Measurements from ENCODE around the gene SLC12A2.

SLC12A2 gene

GRCh38 chr5:128132499-128132898 is 48.9 kb downstream of the SLC12A2 start:
- Histone ChIP-seq H3K9ac (ENCODE audit: low read length) (no peak overlapping the region), H3K9me3 (ENCODE audit: low read length) (no peaks in the 10 kb centered on the region), H3K27me3 (ENCODE audit: control insufficient read depth in 1 of 2, insufficient read depth in 2 of 2, low read length in 2 of 2) (no peaks in the 10 kb centered on the region), H3K27ac (ENCODE audit: low read depth, low read length) (no peak overlapping the region), H3K36me3 (ENCODE audit: insufficient read depth, low read length) (peaks cover 4% of the 10 kb centered on the region), H3K4me3 (ENCODE audit: low read depth in 1 of 2, low read length in 2 of 2) (no peak overlapping the region), H3K4me1 (ENCODE audit: insufficient read depth, low read length) (no peaks in the 10 kb centered on the region)

DNA sequence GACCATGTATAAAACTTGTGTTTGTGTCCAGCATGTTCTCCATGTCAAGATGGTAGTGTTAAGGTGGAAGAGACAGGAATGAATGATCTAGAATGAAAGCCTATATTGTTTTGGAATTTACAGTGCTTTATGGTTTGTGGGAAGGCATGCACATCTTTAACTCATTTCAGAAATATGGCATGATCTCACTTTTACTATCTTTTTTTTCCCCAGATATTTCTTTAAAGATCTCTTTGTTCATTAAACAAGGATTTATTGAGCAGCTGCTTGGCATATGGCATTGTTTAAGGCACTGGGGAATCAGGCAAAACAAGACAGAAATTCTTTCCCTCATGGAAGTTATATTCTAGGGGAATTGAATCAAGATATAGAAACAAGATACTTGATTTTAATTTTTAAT is 51.7 kb downstream of the SLC12A2 start:
- H3K4me1 ChIP-seq (ENCODE audit: insufficient read depth, low read length), result no peaks in the 10 kb centered on the region
- H3K27me3 ChIP-seq (ENCODE audit: control insufficient read depth in 1 of 2, insufficient read depth in 2 of 2, low read length in 2 of 2), result no peaks in the 10 kb centered on the region
- H3K4me3 ChIP-seq (ENCODE audit: low read depth in 1 of 2, low read length in 2 of 2), result no peak overlapping the region
- H3K27ac ChIP-seq (ENCODE audit: low read depth, low read length), result no peak overlapping the region
- H3K9ac ChIP-seq (ENCODE audit: low read length), result no peak overlapping the region
- no peaks in the 10 kb centered on the region for H3K9me3 ChIP-seq (ENCODE audit: low read length)
- peaks cover 11% of the 10 kb centered on the region for H3K36me3 ChIP-seq (ENCODE audit: insufficient read depth, low read length)

GRCh38 chr5:128143911-128144310 is 60.3 kb downstream of the SLC12A2 start:
- Histone ChIP-seq H3K4me3 (ENCODE audit: low read depth in 1 of 2, low read length in 2 of 2) (no peak overlapping the region), H3K9ac (ENCODE audit: low read length) (no peak overlapping the region), H3K36me3 (ENCODE audit: insufficient read depth, low read length) (no peaks in the 10 kb centered on the region), H3K27ac (ENCODE audit: low read depth, low read length) (no peak overlapping the region), H3K9me3 (ENCODE audit: low read length) (no peaks in the 10 kb centered on the region), H3K4me1 (ENCODE audit: insufficient read depth, low read length) (no peaks in the 10 kb centered on the region), H3K27me3 (ENCODE audit: control insufficient read depth in 1 of 2, insufficient read depth in 2 of 2, low read length in 2 of 2) (no peaks in the 10 kb centered on the region)

- no peak overlapping the region for H3K9ac ChIP-seq (ENCODE audit: low read length)
- no peaks in the 10 kb centered on the region for H3K4me1 ChIP-seq (ENCODE audit: insufficient read depth, low read length)
- no peaks in the 10 kb centered on the region for H3K9me3 ChIP-seq (ENCODE audit: low read length)
- H3K27me3 ChIP-seq (ENCODE audit: control insufficient read depth in 1 of 2, insufficient read depth in 2 of 2, low read length in 2 of 2), result no peaks in the 10 kb centered on the region
- no peaks in the 10 kb centered on the region for H3K36me3 ChIP-seq (ENCODE audit: insufficient read depth, low read length)
- no peak overlapping the region for H3K27ac ChIP-seq (ENCODE audit: low read depth, low read length)
- H3K4me3 ChIP-seq (ENCODE audit: low read depth in 1 of 2, low read length in 2 of 2), result no peak overlapping the region
Measured at GRCh38 chr5:128144491-128144890, 60.9 kb downstream of the SLC12A2 start.

GRCh38 chr5:128146671-128147070 is 63.1 kb downstream of the SLC12A2 start:
- no peak overlapping the region for H3K4me3 ChIP-seq (ENCODE audit: low read depth in 1 of 2, low read length in 2 of 2)
- peaks cover 4% of the 10 kb centered on the region for H3K36me3 ChIP-seq (ENCODE audit: insufficient read depth, low read length)
- no peaks in the 10 kb centered on the region for H3K9me3 ChIP-seq (ENCODE audit: low read length)
- H3K4me1 ChIP-seq (ENCODE audit: insufficient read depth, low read length), result no peaks in the 10 kb centered on the region
- no peaks in the 10 kb centered on the region for H3K27me3 ChIP-seq (ENCODE audit: control insufficient read depth in 1 of 2, insufficient read depth in 2 of 2, low read length in 2 of 2)
- no peak overlapping the region for H3K9ac ChIP-seq (ENCODE audit: low read length)
- no peak overlapping the region for H3K27ac ChIP-seq (ENCODE audit: low read depth, low read length)

DNA sequence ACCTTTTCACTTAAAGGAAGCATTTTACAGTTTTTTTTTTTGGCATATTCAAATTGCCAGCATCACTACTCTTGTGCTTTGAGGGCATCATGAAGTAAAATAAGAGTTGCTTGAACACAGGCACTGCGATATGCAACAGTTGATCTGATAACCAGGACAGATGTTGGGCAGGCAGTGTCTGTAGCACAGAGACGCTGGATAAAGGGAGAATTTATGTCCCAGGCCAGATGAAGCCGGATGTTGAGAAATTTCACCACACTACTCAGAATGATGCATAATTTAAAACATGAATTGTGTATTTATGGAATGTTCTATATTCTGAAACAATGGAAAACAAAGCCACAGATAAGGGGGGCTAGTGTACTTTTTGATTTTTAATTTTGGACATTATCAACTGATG is 71.4 kb downstream of the SLC12A2 start:
- H3K36me3 ChIP-seq (ENCODE audit: insufficient read depth, low read length), result peaks cover 8% of the 10 kb centered on the region
- H3K4me1 ChIP-seq (ENCODE audit: insufficient read depth, low read length), result no peaks in the 10 kb centered on the region
- no peak overlapping the region for H3K27ac ChIP-seq (ENCODE audit: low read depth, low read length)
- no peak overlapping the region for H3K9ac ChIP-seq (ENCODE audit: low read length)
- H3K27me3 ChIP-seq (ENCODE audit: control insufficient read depth in 1 of 2, insufficient read depth in 2 of 2, low read length in 2 of 2), result no peaks in the 10 kb centered on the region
- no peak overlapping the region for H3K4me3 ChIP-seq (ENCODE audit: low read depth in 1 of 2, low read length in 2 of 2)
- no peaks in the 10 kb centered on the region for H3K9me3 ChIP-seq (ENCODE audit: low read length)

- Histone ChIP-seq H3K4me3 (ENCODE audit: low read depth in 1 of 2, low read length in 2 of 2) (no peak overlapping the region), H3K27me3 (ENCODE audit: control insufficient read depth in 1 of 2, insufficient read depth in 2 of 2, low read length in 2 of 2) (no peaks in the 10 kb centered on the region), H3K9me3 (ENCODE audit: low read length) (no peaks in the 10 kb centered on the region), H3K4me1 (ENCODE audit: insufficient read depth, low read length) (no peaks in the 10 kb centered on the region), H3K9ac (ENCODE audit: low read length) (no peak overlapping the region), H3K27ac (ENCODE audit: low read depth, low read length) (no peak overlapping the region), H3K36me3 (ENCODE audit: insufficient read depth, low read length) (peaks cover 8% of the 10 kb centered on the region)
Measured at GRCh38 chr5:128155776-128156175, 72.2 kb downstream of the SLC12A2 start.

DNA sequence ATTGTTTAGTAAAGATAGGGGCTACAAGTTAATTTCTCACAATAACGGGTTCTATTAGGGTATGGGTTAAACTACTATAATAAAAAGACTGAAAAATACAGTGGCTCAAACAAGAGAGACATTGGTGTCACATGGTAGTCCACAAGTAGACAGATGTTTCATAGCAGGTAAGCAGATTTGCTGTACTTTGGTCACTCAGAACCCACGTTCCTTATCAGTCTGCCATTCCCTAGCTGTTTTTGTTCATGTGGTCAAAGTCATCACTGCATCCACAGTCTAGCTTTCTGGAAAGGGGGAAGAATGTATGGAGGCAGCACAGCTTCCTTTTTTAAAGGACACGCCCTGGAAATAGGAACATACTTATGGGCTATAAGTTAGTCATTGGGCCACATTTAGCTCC is 73.0 kb downstream of the SLC12A2 start:
- no peak overlapping the region for H3K27ac ChIP-seq (ENCODE audit: low read depth, low read length)
- H3K9ac ChIP-seq (ENCODE audit: low read length), result no peak overlapping the region
- no peaks in the 10 kb centered on the region for H3K27me3 ChIP-seq (ENCODE audit: control insufficient read depth in 1 of 2, insufficient read depth in 2 of 2, low read length in 2 of 2)
- no peaks in the 10 kb centered on the region for H3K4me1 ChIP-seq (ENCODE audit: insufficient read depth, low read length)
- H3K9me3 ChIP-seq (ENCODE audit: low read length), result no peaks in the 10 kb centered on the region
- H3K4me3 ChIP-seq (ENCODE audit: low read depth in 1 of 2, low read length in 2 of 2), result no peak overlapping the region
- peaks cover 4% of the 10 kb centered on the region for H3K36me3 ChIP-seq (ENCODE audit: insufficient read depth, low read length)

DNA sequence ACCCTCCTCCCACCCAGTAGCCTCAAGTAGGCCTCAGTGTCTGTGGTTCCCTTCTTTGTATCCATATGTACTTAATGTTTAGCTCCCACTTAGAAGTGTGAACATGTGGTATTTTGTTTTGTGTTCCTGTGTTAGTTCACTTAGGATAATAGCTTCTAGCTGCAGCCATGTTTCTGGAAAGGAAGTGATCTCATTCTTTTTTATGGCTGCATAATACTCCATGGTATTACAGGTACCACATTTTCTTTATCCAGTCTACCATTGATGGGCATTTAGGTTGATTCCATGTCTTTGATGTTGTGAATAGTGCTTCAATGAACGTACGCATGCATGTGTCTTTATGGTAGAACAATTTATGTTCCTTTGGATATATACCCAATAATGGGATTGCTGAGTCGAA is 74.8 kb downstream of the SLC12A2 start:
- H3K27me3 ChIP-seq (ENCODE audit: control insufficient read depth in 1 of 2, insufficient read depth in 2 of 2, low read length in 2 of 2), result no peaks in the 10 kb centered on the region
- H3K9ac ChIP-seq (ENCODE audit: low read length), result no peak overlapping the region
- no peaks in the 10 kb centered on the region for H3K9me3 ChIP-seq (ENCODE audit: low read length)
- no peaks in the 10 kb centered on the region for H3K4me1 ChIP-seq (ENCODE audit: insufficient read depth, low read length)
- H3K4me3 ChIP-seq (ENCODE audit: low read depth in 1 of 2, low read length in 2 of 2), result no peak overlapping the region
- H3K36me3 ChIP-seq (ENCODE audit: insufficient read depth, low read length), result no peaks in the 10 kb centered on the region
- no peak overlapping the region for H3K27ac ChIP-seq (ENCODE audit: low read depth, low read length)

GRCh38 chr5:128163991-128164390 is 80.4 kb downstream of the SLC12A2 start:
- Histone ChIP-seq H3K4me1 (ENCODE audit: insufficient read depth, low read length) (no peaks in the 10 kb centered on the region), H3K27ac (ENCODE audit: low read depth, low read length) (no peak overlapping the region), H3K9me3 (ENCODE audit: low read length) (no peaks in the 10 kb centered on the region), H3K36me3 (ENCODE audit: insufficient read depth, low read length) (no peaks in the 10 kb centered on the region), H3K9ac (ENCODE audit: low read length) (no peak overlapping the region), H3K4me3 (ENCODE audit: low read depth in 1 of 2, low read length in 2 of 2) (no peak overlapping the region), H3K27me3 (ENCODE audit: control insufficient read depth in 1 of 2, insufficient read depth in 2 of 2, low read length in 2 of 2) (no peaks in the 10 kb centered on the region)

DNA sequence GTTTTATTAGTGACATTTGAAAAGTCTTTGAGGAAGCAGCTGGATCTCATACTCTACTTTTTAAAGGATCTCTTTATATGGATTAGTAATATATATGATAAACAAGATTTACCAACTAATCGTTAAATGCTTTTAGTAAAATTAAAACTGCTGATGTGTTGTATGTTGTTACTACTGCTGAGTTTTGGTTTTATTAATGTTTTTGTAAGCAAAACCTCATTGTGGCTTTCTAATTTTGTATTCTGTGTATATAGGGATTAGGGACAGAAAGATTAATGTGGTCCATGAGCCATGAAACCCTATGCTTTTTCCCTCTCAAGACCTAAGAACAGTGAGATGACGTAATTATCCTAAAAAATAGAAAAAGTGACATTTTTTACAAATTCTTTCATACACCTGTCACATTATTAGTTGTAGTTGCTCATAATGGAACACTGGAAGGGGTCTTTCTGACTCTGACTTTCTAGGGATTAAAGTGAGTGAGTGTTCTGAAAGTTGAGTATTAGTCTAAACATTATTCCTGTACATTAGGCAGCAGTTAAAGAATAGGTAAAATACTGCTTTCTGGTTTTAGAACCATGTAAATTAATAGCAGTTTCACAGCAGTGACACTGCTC is 85.9 kb downstream of the SLC12A2 start:
- H3K27me3 ChIP-seq (ENCODE audit: control insufficient read depth in 1 of 2, insufficient read depth in 2 of 2, low read length in 2 of 2), result no peaks in the 10 kb centered on the region
- H3K4me3 ChIP-seq (ENCODE audit: low read depth in 1 of 2, low read length in 2 of 2), result no peak overlapping the region
- H3K36me3 ChIP-seq (ENCODE audit: insufficient read depth, low read length), result no peaks in the 10 kb centered on the region
- no peaks in the 10 kb centered on the region for H3K9me3 ChIP-seq (ENCODE audit: low read length)
- H3K9ac ChIP-seq (ENCODE audit: low read length), result no peak overlapping the region
- H3K27ac ChIP-seq (ENCODE audit: low read depth, low read length), result no peak overlapping the region
- H3K4me1 ChIP-seq (ENCODE audit: insufficient read depth, low read length), result no peaks in the 10 kb centered on the region

GRCh38 chr5:128172102-128172501 is 88.5 kb downstream of the SLC12A2 start:
- Histone ChIP-seq H3K9ac (ENCODE audit: low read length) (no peak overlapping the region), H3K27me3 (ENCODE audit: control insufficient read depth in 1 of 2, insufficient read depth in 2 of 2, low read length in 2 of 2) (no peaks in the 10 kb centered on the region)

More at GRCh38 chr5:128172102-128172501, 88.5 kb downstream of the SLC12A2 start:
- Histone ChIP-seq H3K4me1 (ENCODE audit: insufficient read depth, low read length) (no peaks in the 10 kb centered on the region), H3K36me3 (ENCODE audit: insufficient read depth, low read length) (no peaks in the 10 kb centered on the region), H3K4me3 (ENCODE audit: low read depth in 1 of 2, low read length in 2 of 2) (no peak overlapping the region), H3K9me3 (ENCODE audit: low read length) (no peaks in the 10 kb centered on the region), H3K27ac (ENCODE audit: low read depth, low read length) (no peak overlapping the region)
